GM12873 (cell line): ENCODE results near the gene THBS2.

Experiments
- TF ChIP-seq, protein P1 (sequence below): IDR thresholded peaks from 2 replicates; pipeline ENCODE4 v1.5.1; 2012; ENCODE audit warnings: low read depth, mild to moderate bottlenecking, moderate library complexity, low read length, control low read depth; ENCODE audit not compliant: insufficient read depth; ENCODE audit errors: missing control alignments

Gene THBS2

DNA sequence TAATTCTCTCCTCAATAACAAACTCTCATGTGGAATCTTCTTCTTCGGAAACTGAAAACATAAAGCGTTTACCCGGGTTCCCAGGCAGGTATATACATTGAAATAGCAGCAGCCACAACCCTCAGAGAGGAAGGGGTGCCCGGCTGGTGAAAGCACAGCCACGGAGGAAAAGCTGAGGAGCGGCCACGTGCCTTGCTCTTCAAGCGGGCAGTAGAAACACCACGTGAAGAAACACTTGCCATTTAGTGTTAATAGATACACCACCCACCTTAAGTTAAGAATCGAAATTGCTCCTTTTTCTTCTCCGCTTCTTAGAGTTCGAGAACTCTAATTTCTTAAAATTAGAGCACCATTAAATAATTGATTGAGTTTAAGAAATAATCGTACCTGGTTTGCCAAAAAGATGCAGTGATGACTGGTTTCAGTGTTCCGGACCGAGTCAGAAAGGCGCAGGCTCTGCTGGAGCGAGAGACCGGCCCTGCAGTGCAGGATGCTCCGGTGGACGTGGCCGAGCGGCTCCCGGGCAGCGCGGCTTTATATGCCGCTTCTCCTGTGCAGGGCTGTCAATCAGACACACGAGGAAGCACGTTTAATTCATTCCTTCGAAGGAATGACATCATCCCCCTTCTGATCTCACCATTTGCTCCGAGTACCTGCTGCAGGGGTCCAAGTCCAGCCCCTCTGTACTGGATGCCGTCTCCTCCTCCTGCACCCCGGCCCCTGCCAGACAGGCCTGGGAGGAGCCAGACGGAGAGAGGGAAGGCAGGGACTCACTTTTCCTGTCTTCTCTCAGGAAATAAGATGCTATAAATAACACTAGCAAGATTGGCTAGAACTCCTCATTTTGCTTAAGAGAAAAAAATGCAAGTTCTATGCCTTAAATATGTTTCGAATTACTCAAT, at the start of gene THBS2:
Gene THBS2, minus strand, starts transcription at position 510 of the 902 bp plus-strand sequence. CDS start 3,062 bp downstream, outside the sequence.
- TF ChIP-seq, protein P1, sequence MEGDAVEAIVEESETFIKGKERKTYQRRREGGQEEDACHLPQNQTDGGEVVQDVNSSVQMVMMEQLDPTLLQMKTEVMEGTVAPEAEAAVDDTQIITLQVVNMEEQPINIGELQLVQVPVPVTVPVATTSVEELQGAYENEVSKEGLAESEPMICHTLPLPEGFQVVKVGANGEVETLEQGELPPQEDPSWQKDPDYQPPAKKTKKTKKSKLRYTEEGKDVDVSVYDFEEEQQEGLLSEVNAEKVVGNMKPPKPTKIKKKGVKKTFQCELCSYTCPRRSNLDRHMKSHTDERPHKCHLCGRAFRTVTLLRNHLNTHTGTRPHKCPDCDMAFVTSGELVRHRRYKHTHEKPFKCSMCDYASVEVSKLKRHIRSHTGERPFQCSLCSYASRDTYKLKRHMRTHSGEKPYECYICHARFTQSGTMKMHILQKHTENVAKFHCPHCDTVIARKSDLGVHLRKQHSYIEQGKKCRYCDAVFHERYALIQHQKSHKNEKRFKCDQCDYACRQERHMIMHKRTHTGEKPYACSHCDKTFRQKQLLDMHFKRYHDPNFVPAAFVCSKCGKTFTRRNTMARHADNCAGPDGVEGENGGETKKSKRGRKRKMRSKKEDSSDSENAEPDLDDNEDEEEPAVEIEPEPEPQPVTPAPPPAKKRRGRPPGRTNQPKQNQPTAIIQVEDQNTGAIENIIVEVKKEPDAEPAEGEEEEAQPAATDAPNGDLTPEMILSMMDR: no peak

DNA sequence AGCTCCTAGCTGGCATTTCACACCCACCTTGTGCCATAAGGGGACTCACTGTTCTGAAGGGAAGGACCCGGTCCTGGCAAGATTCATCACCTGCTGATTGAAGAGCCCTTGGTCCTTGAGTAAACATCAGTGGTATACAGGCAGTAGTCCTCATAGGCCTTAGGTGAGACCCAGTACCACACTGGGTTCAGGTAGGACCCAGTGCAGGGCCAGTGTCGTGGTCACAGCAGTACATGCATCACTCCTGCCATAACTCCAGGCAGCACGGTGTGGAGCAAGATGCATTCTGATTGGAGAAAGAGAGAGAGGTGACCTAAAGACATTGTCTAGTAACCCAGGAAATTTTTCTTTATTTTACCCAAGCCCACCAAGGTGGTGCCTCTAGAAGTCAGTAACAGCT, 49.1 kb upstream of the THBS2 start:
- TF ChIP-seq, protein P1: no peak

DNA sequence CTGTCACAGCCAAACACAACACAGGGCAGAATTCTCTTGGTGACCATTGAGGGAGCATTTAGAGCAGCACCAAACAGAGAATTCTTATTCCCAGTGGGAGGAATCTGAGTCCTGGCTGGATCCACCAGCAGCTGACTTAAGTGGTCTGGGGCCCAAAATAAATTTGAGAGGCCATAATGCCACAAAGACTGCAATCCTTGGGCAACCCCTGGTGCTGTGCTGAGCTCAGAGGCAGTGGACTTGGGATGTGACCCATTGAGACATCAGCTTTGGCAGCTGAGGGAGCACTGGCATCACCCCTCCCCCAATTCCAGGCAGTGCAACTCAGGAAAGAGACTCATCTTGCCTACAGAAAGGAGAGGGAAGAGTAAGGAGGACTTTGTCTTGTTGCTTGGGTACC, 48.6 kb upstream of the THBS2 start:
- TF ChIP-seq, protein P1: no peak

DNA sequence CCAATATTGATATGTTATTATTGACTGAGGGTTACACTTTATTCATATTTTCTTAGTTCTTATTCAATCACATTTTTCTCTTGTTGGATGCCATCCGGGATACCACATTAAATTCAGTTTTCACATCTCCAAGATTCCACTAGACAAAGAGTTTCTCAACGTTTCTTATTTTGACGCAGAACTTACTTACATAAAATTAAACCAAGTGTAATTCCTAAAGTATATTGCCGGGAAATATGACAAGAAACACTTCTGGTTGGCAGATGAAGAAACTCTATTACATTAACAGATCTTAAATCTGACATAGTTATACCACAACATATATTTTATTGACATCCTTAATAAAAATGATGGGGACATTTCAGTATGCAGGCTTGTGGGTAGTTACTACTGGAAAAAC, 47.3 kb upstream of the THBS2 start:
- TF ChIP-seq, protein P1: no peak

DNA sequence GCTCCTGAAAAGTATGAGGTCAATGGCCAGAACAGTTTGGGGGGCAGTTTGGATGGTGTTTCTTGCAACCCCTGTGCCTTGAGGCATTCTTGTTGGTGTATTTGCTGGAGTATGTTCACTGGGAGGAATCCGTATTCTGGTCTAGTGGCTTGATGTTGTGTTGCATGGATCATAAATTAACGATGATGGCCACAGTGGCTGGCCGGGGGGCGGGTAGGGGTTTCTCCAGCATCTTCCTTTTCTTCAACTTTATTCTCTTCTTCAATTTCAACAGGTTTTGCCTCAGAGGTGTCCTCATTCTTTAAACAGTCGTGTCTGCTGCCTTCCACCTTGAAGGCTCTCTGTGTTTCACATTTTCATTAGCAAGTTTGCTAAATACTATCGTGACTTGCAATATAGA, 43.0 kb upstream of the THBS2 start:
- TF ChIP-seq, protein P1: no peak

DNA sequence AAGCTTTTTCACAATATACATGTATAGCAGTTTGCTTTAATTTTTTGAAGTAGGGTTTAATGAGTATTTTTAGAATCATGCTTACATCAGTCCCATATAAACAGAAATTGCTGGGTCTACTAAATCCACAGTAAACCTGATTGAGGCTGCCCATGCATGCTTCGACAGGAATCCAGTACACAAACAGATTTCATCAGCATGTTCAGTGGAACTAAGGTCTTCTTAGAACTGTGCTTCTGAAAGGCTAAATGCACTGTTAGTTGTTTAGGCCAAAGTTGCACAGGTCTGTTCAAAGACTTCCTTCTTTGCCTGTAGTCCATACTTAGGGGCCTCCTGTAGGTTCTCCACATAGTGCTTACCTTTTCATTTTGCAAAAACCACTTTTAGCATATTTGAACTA, 42.5 kb upstream of the THBS2 start:
- TF ChIP-seq, protein P1: no peak

DNA sequence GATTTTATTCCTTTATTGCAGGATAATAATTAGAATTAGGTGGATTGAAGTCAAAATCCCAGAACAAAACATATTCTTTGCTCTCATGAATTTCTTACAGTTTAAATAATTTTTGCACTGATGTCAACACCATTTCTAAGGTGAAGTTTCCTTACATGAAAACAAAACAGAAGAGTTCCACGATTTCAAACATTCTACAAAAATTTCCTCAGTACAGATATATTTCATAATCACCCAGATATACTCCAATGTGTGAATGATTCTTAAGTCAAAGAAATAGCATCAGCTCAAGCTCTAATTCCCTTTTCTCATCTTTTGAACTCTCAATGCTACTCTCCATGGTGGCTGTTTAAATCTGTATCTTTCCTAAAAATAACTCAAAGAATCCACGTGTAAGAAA, 39.5 kb upstream of the THBS2 start:
- TF ChIP-seq, protein P1: no peak
